Thoracic aorta endothelial cell (primary cell): ENCODE results near the gene MISFA. TPM values are rescaled to one million over a fixed set of nuclear protein-coding genes. Genes with fewer than 3 reads are reported as not detected.

Experiments used
- total RNA-seq: library from RNA; depleted of rRNA; stranded (reverse); fragments of >200 nt; gene quantifications from 2 replicates; pipeline ENCODE4 v1.2.3, GENCODE V29; 2012

The MISFA gene
- total RNA-seq = 0.13 and 0.65 TPM in 2 replicates

GRCh38 chr11:18599739-18600230, at the start of gene MISFA:
Gene MISFA, plus strand, starts transcription at chr11:18599789. Its CDS starts 140 bp downstream, at chr11:18599929.

DNA sequence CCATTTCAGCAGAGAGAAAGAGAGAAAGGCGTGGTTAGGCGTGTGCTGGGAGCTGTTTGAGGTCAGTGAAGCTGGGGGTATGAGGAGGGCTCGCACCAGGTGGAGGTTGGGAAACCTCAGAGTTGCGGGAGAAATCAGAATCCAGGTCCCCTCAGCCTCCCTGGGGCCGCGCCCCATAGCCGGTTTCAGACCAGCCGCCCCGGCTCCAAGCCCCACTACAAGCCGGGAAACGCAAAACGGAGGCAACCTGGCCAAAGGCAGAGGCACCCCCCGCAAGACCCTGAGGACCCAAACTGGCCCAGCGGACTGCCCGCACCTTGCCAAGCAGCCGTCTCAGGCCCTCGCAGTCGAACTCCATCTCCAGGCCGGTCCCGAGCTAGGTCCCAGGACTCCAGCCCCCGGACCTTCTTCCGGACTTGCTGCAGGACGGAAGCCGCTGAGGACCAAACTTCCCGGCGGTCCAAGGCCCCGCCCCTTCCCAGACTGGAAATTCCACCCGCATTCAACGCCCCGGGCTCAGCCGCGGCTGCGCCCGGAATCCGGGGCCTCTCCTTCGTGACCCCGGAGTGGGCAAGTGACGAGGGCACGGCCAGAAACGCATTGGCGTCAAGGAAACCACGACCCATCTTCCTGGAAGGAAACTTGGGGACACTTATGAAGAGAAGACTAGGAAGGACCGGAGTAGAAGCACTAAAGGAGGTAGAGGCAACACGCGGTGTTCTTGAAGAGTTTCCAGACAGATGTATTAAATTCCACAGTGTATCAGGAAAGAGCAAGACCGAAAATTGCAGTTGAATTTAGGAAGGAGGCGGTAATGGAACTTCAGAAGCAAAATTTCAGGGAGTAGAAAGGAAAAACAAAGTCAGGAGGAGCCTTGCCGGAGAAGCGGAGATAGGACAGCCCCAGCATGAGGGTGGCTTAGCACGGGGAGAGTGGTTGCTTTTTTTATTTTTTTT, 11.0 kb upstream of the MISFA start, which contains the start of gene UEVLD:
TSS of gene UEVLD (minus strand) at position 438 of the 956 bp plus-strand sequence. CDS start at position 358, 80 bp downstream.

GRCh38 chr11:18634140-18635032, 34.8 kb downstream of the MISFA start, which contains the start of gene SPTY2D1:
Gene SPTY2D1, minus strand, starts transcription at chr11:18634342. Its CDS starts 85 bp downstream, at chr11:18634257.

Other genes starting within 250 kb of the MISFA start
- 1,360 and 1,436 TPM in 2 replicates for gene LDHA, start 205.2 kb upstream of the MISFA start, total RNA-seq
- 0.27 TPM in 1 of 2 replicates, not detected in the other for gene LDHC, start 187.5 kb upstream of the MISFA start, total RNA-seq
- gene LDHAL6A, start 143.9 kb upstream of the MISFA start, total RNA-seq = not detected in 2 replicates
- 44.4 and 63.1 TPM in 2 replicates for gene TSG101, start 72.8 kb upstream of the MISFA start, total RNA-seq
- gene UEVLD, start 11.1 kb upstream of the MISFA start, total RNA-seq = 33.0 and 34.2 TPM in 2 replicates
- gene SPTY2D1, start 34.6 kb downstream of the MISFA start, total RNA-seq = 22.6 and 25.3 TPM in 2 replicates
- 0.79 and 1.2 TPM in 2 replicates for gene TMEM86A, start 99.0 kb downstream of the MISFA start, total RNA-seq
- not detected in 2 replicates for gene IGSF22, start 126.4 kb downstream of the MISFA start, total RNA-seq
- gene PTPN5, start 192.0 kb downstream of the MISFA start, total RNA-seq = not detected in 2 replicates